ENCODE data around the gene TSC2. TPM values are rescaled to one million over a fixed set of nuclear protein-coding genes. Genes with fewer than 3 reads are reported as not detected.

The TSC2 gene
- total and polyA plus RNA-seq, 2 experiments from 2014 or later: 41.8 to 78.7 TPM

- Histone ChIP-seq H3K9me2 (replicated peaks; ENCODE audit: insufficient read depth) (no peaks in the 10 kb centered on the region), H3K27me3 (no peaks in the 10 kb centered on the region), H3K36me3 (replicated peaks; ENCODE audit: insufficient read depth, low read depth) (no peaks in the 10 kb centered on the region), H4K20me1 (ENCODE audit: insufficient read depth, poor library complexity, severe bottlenecking) (no peaks in the 10 kb centered on the region), H3K27ac (no peak overlapping the region), H2AFZ (no peak overlapping the region), H3K9me3 (ENCODE audit: low read depth) (no peaks in the 10 kb centered on the region), H3K79me2 (peaks cover 10% of the 10 kb centered on the region), H3K4me1 (ENCODE audit: insufficient read depth) (peaks cover 41% of the 10 kb centered on the region), H3K4me2 (no peak overlapping the region), H3K4me3 (no peak overlapping the region)
- no peak for DNase-seq (ENCODE audit: low spot score)
- no peak for TF ChIP-seq CTCF (IDR thresholded peaks at IDR 0.05; ENCODE audit: poor library complexity)
- no peak for TF ChIP-seq EZH2 (IDR thresholded peaks at IDR 0.05; ENCODE audit: borderline replicate concordance)
- TF ChIP-seq EZH2phosphoT487 (IDR thresholded peaks at IDR 0.05; ENCODE audit: low read depth, severe bottlenecking, unreplicated experiment): no peak
- WGBS (ENCODE audit: low lambda C conversion rate, missing lambda C conversion rate): 95% methylated on average over 11 of the region's 11 CpGs
These were observed 4.7 kb upstream of the TSC2 start for GRCh38 chr16:2042986-2043666.

GRCh38 chr16:2043667-2044451, 3.9 kb upstream of the TSC2 start:
- 85% methylated on average over 22 of the region's 26 CpGs for WGBS (ENCODE audit: low lambda C conversion rate, missing lambda C conversion rate)
- Histone ChIP-seq H3K4me1 (ENCODE audit: insufficient read depth) (peaks cover 40% of the 10 kb centered on the region), H3K4me3 (no peak overlapping the region), H4K20me1 (ENCODE audit: insufficient read depth, poor library complexity, severe bottlenecking) (no peaks in the 10 kb centered on the region), H3K27me3 (no peaks in the 10 kb centered on the region), H3K36me3 (replicated peaks; ENCODE audit: insufficient read depth, low read depth) (no peaks in the 10 kb centered on the region), H3K9me3 (ENCODE audit: low read depth) (no peaks in the 10 kb centered on the region), H3K27ac (no peak overlapping the region), H3K9me2 (replicated peaks; ENCODE audit: insufficient read depth) (no peaks in the 10 kb centered on the region), H3K4me2 (no peak overlapping the region), H3K79me2 (peaks cover 17% of the 10 kb centered on the region), H2AFZ (no peak overlapping the region)
- no peak for DNase-seq (ENCODE audit: low spot score)
- no peak for TF ChIP-seq CTCF (IDR thresholded peaks at IDR 0.05; ENCODE audit: poor library complexity)
- no peak for TF ChIP-seq EZH2 (IDR thresholded peaks at IDR 0.05; ENCODE audit: borderline replicate concordance)
- TF ChIP-seq EZH2phosphoT487 (IDR thresholded peaks at IDR 0.05; ENCODE audit: low read depth, severe bottlenecking, unreplicated experiment): no peak

GRCh38 chr16:2044541-2044940, 3.2 kb upstream of the TSC2 start:
- Histone ChIP-seq H3K9me3 (ENCODE audit: low read depth) (no peaks in the 10 kb centered on the region), H3K4me3 (no peak overlapping the region), H4K20me1 (ENCODE audit: insufficient read depth, poor library complexity, severe bottlenecking) (no peaks in the 10 kb centered on the region), H3K27me3 (no peaks in the 10 kb centered on the region), H3K36me3 (replicated peaks; ENCODE audit: insufficient read depth, low read depth) (no peaks in the 10 kb centered on the region), H2AFZ (no peak overlapping the region), H3K9me2 (replicated peaks; ENCODE audit: insufficient read depth) (no peaks in the 10 kb centered on the region), H3K4me1 (ENCODE audit: insufficient read depth) (peaks cover 38% of the 10 kb centered on the region), H3K27ac (no peak overlapping the region), H3K79me2 (peaks cover 24% of the 10 kb centered on the region), H3K4me2 (no peak overlapping the region)
- no peak for DNase-seq (ENCODE audit: low spot score)
- WGBS (ENCODE audit: low lambda C conversion rate, missing lambda C conversion rate): 98% methylated on average over 21 of the region's 22 CpGs
- TF ChIP-seq EZH2 (IDR thresholded peaks at IDR 0.05; ENCODE audit: borderline replicate concordance): no peak

Measured in hepatocyte (in vitro differentiated cells).